NT2/D1 (cell line): ENCODE measurements around the gene OR2T12.

Experiments used
- SUZ12 ChIP-seq: IDR thresholded peaks from 2 replicates; pipeline ENCODE4 v1.6.1; 2011; ENCODE audit not compliant: insufficient read length, insufficient read depth; ENCODE audit errors: extremely low read depth
- YY1 ChIP-seq: IDR thresholded peaks from 2 replicates; pipeline ENCODE4 v1.6.1; 2011; ENCODE audit not compliant: insufficient read length, insufficient read depth
- ZNF274 ChIP-seq: IDR thresholded peaks from 2 replicates; pipeline ENCODE4 v1.6.1; 2011; ENCODE audit warnings: mild to moderate bottlenecking, low read depth, low read length

DNA sequence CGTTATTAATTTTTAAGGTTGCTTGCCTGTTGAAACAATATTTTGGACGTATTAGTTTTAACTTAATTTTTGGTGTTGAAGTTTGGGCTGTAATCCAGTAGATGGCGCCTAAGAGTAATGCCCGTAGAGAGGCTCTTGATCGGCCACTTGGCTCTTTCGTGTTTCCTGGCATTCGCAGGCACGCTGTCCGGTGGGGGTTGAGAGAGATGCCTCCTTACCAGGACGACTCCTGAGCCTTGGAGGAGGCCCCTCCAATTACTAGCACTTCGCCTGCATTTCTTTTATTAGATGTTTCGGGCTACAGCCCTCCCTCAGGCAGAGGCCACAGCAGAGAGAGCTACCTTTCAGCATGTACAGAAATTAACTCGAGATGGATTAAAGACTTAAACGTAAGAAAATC, 60.0 kb downstream of the OR2T12 start:
- TF ChIP-seq YY1 (no peak), SUZ12 (no peak), ZNF274 (no peak)
